ENCODE data around the gene SIGLEC5.
A peak's percentile ranks its signal among the peaks of the same experiment; 100 is the strongest.

The SIGLEC5 gene

GRCh38 chr19:51573331-51573730 is 56.9 kb downstream of the SIGLEC5 start:
- no peak for TF ChIP-seq CTCF (IDR thresholded peaks at IDR 0.05; ENCODE audit: low read depth, low read length, missing control alignments)
- DNase-seq (ENCODE audit: low read depth): no peak
- H3K4me3 ChIP-seq (ENCODE audit: low read depth, low read length): no peak overlapping the region

- no peak for DNase-seq (ENCODE audit: low read depth)
- no peak for TF ChIP-seq CTCF (IDR thresholded peaks at IDR 0.05; ENCODE audit: low read depth, low read length, missing control alignments)
- no peak overlapping the region; the same call in 1 of the 2 replicates for H3K4me3 ChIP-seq (ENCODE audit: low read depth, low read length)
These were observed 57.3 kb downstream of the SIGLEC5 start for GRCh38 chr19:51572908-51573307.

- no peak for TF ChIP-seq CTCF (IDR thresholded peaks at IDR 0.05; ENCODE audit: low read depth, low read length, missing control alignments)
- peak overlapping the region; percentile 81 for H3K4me3 ChIP-seq (ENCODE audit: low read depth, low read length)
- DNase-seq (ENCODE audit: low read depth): no peak
These were observed 57.8 kb downstream of the SIGLEC5 start for GRCh38 chr19:51572410-51572809.

GRCh38 chr19:51571599-51571998 is 58.6 kb downstream of the SIGLEC5 start:
- no peak for DNase-seq (ENCODE audit: low read depth)
- no peak for TF ChIP-seq CTCF (IDR thresholded peaks at IDR 0.05; ENCODE audit: low read depth, low read length, missing control alignments)
- peak overlapping the region; percentile 81 for H3K4me3 ChIP-seq (ENCODE audit: low read depth, low read length)

GRCh38 chr19:51570962-51571575 is 59.1 kb downstream of the SIGLEC5 start, which contains the start of gene ZNF175:
Gene ZNF175, plus strand, starts transcription at chr19:51571283. Its CDS starts 2,047 bp downstream, at chr19:51573330.
- peak; percentile 93 for DNase-seq (ENCODE audit: low read depth)
- no peak for TF ChIP-seq CTCF (IDR thresholded peaks at IDR 0.05; ENCODE audit: low read depth, low read length, missing control alignments)
- H3K4me3 ChIP-seq (ENCODE audit: low read depth, low read length): peak within 1 kb of the TSS; percentile 81

- TF ChIP-seq CTCF (IDR thresholded peaks at IDR 0.05; ENCODE audit: low read depth, low read length, missing control alignments): no peak
- H3K4me3 ChIP-seq (ENCODE audit: low read depth, low read length): no peak overlapping the region
- DNase-seq (ENCODE audit: low read depth): no peak
These were observed 61.7 kb downstream of the SIGLEC5 start for GRCh38 chr19:51568456-51568855.

- DNase-seq (ENCODE audit: low read depth): no peak
- no peak overlapping the region for H3K4me3 ChIP-seq (ENCODE audit: low read depth, low read length)
- TF ChIP-seq CTCF (IDR thresholded peaks at IDR 0.05; ENCODE audit: low read depth, low read length, missing control alignments): no peak
These were observed 62.6 kb downstream of the SIGLEC5 start for GRCh38 chr19:51567583-51567982.
